Activated CD8-positive, alpha-beta memory T cell treated with anti-CD3 and anti-CD28 coated beads, Interleukin-2, amount 50 U/mL, for 48 hours (primary cell): Measurements from ENCODE around the gene KCNK7.

Source experiments
- DNase-seq: peaks from one replicate; pipeline ENCODE4 v3.0.0-alpha.2; 2020

KCNK7 gene

GRCh38 chr11:65625628-65626342 lies 30.2 kb upstream of the KCNK7 start:
- DNase-seq, result peak; percentile 69

GRCh38 chr11:65624931-65625627 lies 29.5 kb upstream of the KCNK7 start:
- no peak for DNase-seq

GRCh38 chr11:65623852-65624616 lies 28.4 kb upstream of the KCNK7 start:
- DNase-seq, result no peak

GRCh38 chr11:65623177-65623576 lies 27.6 kb upstream of the KCNK7 start:
- DNase-seq, result no peak

GRCh38 chr11:65622011-65622410 lies 26.4 kb upstream of the KCNK7 start:
- no peak for DNase-seq

GRCh38 chr11:65621460-65621859 lies 25.9 kb upstream of the KCNK7 start:
- no peak for DNase-seq

- DNase-seq, result no peak
Observed at GRCh38 chr11:65620666-65621065, 25.1 kb upstream of the KCNK7 start.

- DNase-seq, result no peak
Observed at GRCh38 chr11:65619281-65619928, 23.8 kb upstream of the KCNK7 start.

GRCh38 chr11:65618763-65619162 lies 23.2 kb upstream of the KCNK7 start:
- no peak for DNase-seq

GRCh38 chr11:65617990-65618751 lies 22.6 kb upstream of the KCNK7 start:
- DNase-seq, result no peak

GRCh38 chr11:65617136-65617850 lies 21.7 kb upstream of the KCNK7 start:
- no peak for DNase-seq

- DNase-seq, result no peak
Observed at GRCh38 chr11:65616575-65617001, 21.0 kb upstream of the KCNK7 start.

GRCh38 chr11:65615950-65616574 lies 20.5 kb upstream of the KCNK7 start:
- DNase-seq, result no peak

- peak; percentile 99 for DNase-seq
Observed at GRCh38 chr11:65615229-65615949, 19.8 kb upstream of the KCNK7 start, which contains the start of gene PCNX3. PCNX3 (plus strand) TSS chr11:65615776; CDS start chr11:65616312, 536 bp downstream.

- peak; percentile 65 for DNase-seq
Observed at GRCh38 chr11:65613091-65613928, 17.7 kb upstream of the KCNK7 start.

GRCh38 chr11:65612691-65613090 lies 17.1 kb upstream of the KCNK7 start:
- no peak for DNase-seq

GRCh38 chr11:65611758-65612603 lies 16.4 kb upstream of the KCNK7 start:
- DNase-seq, result no peak

GRCh38 chr11:65611028-65611757 lies 15.6 kb upstream of the KCNK7 start:
- DNase-seq, result no peak
